Mesothelial cell of epicardium (in vitro differentiated cells): ENCODE measurements around the gene ATPAF2. TPM values are rescaled to one million over a fixed set of nuclear protein-coding genes. Genes with fewer than 3 reads are reported as not detected.

Source experiments
- DNase-seq, 2 experiments: peaks; one replicate each; pipeline ENCODE4 v3.0.0; 2021; ENCODE audit warnings: low spot score in 2 of 2; ENCODE audit not compliant: unreplicated experiment in 2 of 2
- H3K27ac Mint-ChIP-seq: 2 replicates; pipeline ENCODE4 v1.8.0; 2021; ENCODE audit warnings: mixed read lengths
- H3K27me3 Mint-ChIP-seq: 2 replicates; pipeline ENCODE4 v1.8.0; 2021; ENCODE audit warnings: low read depth, mixed read lengths
- H3K36me3 Mint-ChIP-seq: 2 replicates; pipeline ENCODE4 v1.8.0; 2021; ENCODE audit warnings: mixed read lengths
- H3K4me1 Mint-ChIP-seq: 2 replicates; pipeline ENCODE4 v1.8.0; 2021; ENCODE audit warnings: mixed read lengths
- H3K4me3 Mint-ChIP-seq: 2 replicates; pipeline ENCODE4 v1.8.0; 2021; ENCODE audit warnings: mild to moderate bottlenecking, moderate library complexity, mixed read lengths
- H3K9me3 Mint-ChIP-seq: 2 replicates; pipeline ENCODE4 v1.8.0; 2021; ENCODE audit warnings: mixed read lengths
- total RNA-seq: library from RNA; stranded (reverse); gene quantifications from 3 replicates; pipeline ENCODE4 v1.2.1, GENCODE V29; 2021
- TF ChIP-seq, protein P1 (sequence below): fragments of 200-600 bp; sonication (generic); IDR thresholded peaks from one replicate; pipeline ENCODE4 v1.5.0; 2021; ENCODE audit warnings: antibody characterized with exemption; ENCODE audit not compliant: unreplicated experiment

Gene ATPAF2
- total RNA-seq, 1 donor from 2014 or later = 29.9 TPM

DNA sequence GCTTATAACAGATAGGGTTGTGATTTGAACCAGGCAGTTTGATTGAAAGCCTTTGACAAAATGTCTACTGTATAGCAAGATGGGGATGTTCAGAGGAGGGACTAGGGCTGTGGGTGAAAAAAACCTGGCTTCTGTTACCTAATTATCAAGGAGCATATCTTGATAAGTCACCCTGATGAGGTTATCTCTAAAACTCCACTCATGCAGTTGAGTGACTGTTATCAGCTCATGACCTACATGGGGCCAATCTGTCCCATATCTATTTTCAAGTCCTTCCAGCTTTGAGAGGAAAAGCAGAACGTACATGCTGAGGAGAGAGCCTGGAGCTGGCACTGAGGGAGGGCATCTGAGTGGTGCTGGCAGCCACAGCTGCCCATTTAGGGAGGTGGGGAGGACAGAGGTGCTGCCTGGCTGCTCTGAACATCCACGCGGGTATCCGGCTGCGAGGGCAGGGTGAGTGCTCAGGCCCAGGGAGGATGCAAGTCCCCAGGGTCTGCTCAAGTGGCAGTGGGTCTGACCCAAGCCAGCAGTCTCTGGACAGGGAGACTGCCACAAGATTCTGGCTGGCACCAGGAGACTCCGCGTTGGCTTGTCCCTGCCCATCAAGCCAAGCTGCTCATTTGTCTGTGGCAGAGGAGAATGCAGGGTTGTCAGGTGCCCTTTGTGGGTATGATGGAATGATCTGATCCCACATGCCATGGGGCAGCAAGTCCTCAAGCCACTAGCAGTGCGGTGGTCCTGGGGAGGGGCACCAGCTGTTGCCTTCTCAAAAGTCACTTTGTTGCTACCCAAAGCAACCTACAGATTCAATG is 29.2 kb downstream of the ATPAF2 start:
- Mint-ChIP-seq H3K27ac (no peak overlapping the region), H3K4me3 (no peak overlapping the region), H3K9me3 (peaks cover 4% of the 10 kb centered on the region), H3K4me1 (no peaks in the 10 kb centered on the region), H3K27me3 (no peaks in the 10 kb centered on the region), H3K36me3 (peaks cover 18% of the 10 kb centered on the region)
- DNase-seq = no peak
- TF ChIP-seq, protein P1, sequence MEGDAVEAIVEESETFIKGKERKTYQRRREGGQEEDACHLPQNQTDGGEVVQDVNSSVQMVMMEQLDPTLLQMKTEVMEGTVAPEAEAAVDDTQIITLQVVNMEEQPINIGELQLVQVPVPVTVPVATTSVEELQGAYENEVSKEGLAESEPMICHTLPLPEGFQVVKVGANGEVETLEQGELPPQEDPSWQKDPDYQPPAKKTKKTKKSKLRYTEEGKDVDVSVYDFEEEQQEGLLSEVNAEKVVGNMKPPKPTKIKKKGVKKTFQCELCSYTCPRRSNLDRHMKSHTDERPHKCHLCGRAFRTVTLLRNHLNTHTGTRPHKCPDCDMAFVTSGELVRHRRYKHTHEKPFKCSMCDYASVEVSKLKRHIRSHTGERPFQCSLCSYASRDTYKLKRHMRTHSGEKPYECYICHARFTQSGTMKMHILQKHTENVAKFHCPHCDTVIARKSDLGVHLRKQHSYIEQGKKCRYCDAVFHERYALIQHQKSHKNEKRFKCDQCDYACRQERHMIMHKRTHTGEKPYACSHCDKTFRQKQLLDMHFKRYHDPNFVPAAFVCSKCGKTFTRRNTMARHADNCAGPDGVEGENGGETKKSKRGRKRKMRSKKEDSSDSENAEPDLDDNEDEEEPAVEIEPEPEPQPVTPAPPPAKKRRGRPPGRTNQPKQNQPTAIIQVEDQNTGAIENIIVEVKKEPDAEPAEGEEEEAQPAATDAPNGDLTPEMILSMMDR = no peak

DNA sequence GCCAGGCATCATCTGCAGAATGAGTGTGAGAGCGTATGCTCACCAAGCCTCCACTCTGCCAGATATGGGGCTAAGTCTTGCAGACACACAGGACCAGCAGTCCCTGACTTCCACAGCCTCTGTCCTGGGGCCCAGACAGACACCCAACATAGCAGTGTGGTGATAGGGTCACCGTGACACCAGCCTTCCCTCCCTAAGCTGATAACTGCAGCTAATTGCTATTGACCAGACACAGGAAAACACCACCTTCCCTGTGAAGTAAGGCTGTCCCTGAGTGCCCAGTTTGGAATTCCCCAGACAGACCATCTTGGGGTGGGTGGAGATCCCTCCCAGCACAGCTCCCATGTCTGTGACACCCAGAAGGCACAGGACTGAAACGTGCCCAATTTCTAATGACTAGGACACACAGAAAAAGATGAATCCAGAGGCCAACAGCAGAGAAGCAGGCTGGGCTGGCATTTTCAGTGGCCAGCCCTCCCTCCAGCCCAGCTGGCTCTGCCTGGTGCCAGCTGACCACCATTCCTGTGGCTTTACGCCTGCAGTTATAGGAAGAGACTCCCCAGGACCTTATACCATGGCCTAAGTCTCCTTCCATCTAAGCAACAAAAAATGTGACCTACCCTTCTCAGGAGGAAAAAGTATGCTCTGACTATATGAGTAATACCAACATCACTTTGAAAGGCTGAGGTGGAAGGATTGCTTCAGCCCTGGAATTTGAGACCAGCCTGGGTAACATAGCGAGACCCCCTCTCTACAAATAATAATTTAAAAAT is 30.3 kb downstream of the ATPAF2 start:
- no peak for DNase-seq
- H3K27me3 Mint-ChIP-seq = no peaks in the 10 kb centered on the region
- H3K9me3 Mint-ChIP-seq = peaks cover 4% of the 10 kb centered on the region
- no peak overlapping the region for H3K27ac Mint-ChIP-seq
- H3K4me1 Mint-ChIP-seq = no peaks in the 10 kb centered on the region
- H3K36me3 Mint-ChIP-seq = peaks cover 18% of the 10 kb centered on the region
- TF ChIP-seq, protein P1 = no peak
- no peak overlapping the region for H3K4me3 Mint-ChIP-seq

- no peak for DNase-seq
- Mint-ChIP-seq H3K4me3 (no peak overlapping the region), H3K9me3 (peaks cover 4% of the 10 kb centered on the region), H3K4me1 (no peaks in the 10 kb centered on the region), H3K27me3 (no peaks in the 10 kb centered on the region), H3K36me3 (peaks cover 13% of the 10 kb centered on the region), H3K27ac (no peak overlapping the region)
- TF ChIP-seq, protein P1 = no peak
These were observed 32.3 kb downstream of the ATPAF2 start for GRCh38 chr17:18006495-18007239.

GRCh38 chr17:18005496-18005895 is 33.5 kb downstream of the ATPAF2 start:
- Mint-ChIP-seq H3K9me3 (peaks cover 4% of the 10 kb centered on the region), H3K4me3 (no peak overlapping the region), H3K36me3 (peaks cover 13% of the 10 kb centered on the region), H3K27me3 (no peaks in the 10 kb centered on the region), H3K27ac (no peak overlapping the region), H3K4me1 (no peaks in the 10 kb centered on the region)
- no peak for DNase-seq
- TF ChIP-seq, protein P1 = no peak

- Mint-ChIP-seq H3K4me3 (no peak overlapping the region), H3K4me1 (no peaks in the 10 kb centered on the region), H3K27me3 (no peaks in the 10 kb centered on the region), H3K27ac (no peak overlapping the region), H3K9me3 (no peaks in the 10 kb centered on the region), H3K36me3 (peaks cover 9% of the 10 kb centered on the region)
- no peak for DNase-seq
- TF ChIP-seq, protein P1 = no peak
These were observed 34.1 kb downstream of the ATPAF2 start for GRCh38 chr17:18004884-18005305.
